Measurements from ENCODE around the gene TMEM259.

TMEM259 gene

GRCh38 chr19:982567-983170 is 38.3 kb downstream of the TMEM259 start:
- DNase-seq, result peak; percentile 20

- no peak for DNase-seq
Measured at GRCh38 chr19:980133-980998, 40.6 kb downstream of the TMEM259 start.

- DNase-seq, result no peak
Measured at GRCh38 chr19:979318-979741, 41.6 kb downstream of the TMEM259 start.

- no peak for DNase-seq
Measured at GRCh38 chr19:977058-977464, 43.9 kb downstream of the TMEM259 start.

- no peak for DNase-seq
Measured at GRCh38 chr19:976476-976875, 44.4 kb downstream of the TMEM259 start.

- DNase-seq, result no peak
Measured at GRCh38 chr19:974564-975257, 46.2 kb downstream of the TMEM259 start.

GRCh38 chr19:973726-974563 is 47.0 kb downstream of the TMEM259 start:
- no peak for DNase-seq

- no peak for DNase-seq
Measured at GRCh38 chr19:972281-972680, 48.6 kb downstream of the TMEM259 start.

- DNase-seq, result no peak
Measured at GRCh38 chr19:971795-972194, 49.1 kb downstream of the TMEM259 start.

- peak; percentile 1 for DNase-seq
Measured at GRCh38 chr19:970695-971094, 50.2 kb downstream of the TMEM259 start.

GRCh38 chr19:966485-967088 is 54.3 kb downstream of the TMEM259 start:
- DNase-seq, result no peak

- no peak for DNase-seq
Measured at GRCh38 chr19:964761-965694, 55.9 kb downstream of the TMEM259 start.

GRCh38 chr19:964116-964520 is 56.8 kb downstream of the TMEM259 start:
- no peak for DNase-seq

- no peak for DNase-seq
Measured at GRCh38 chr19:963486-963951, 57.4 kb downstream of the TMEM259 start.

- DNase-seq, result no peak
Measured at GRCh38 chr19:962683-963400, 58.1 kb downstream of the TMEM259 start.

- DNase-seq, result no peak
Measured at GRCh38 chr19:961866-962620, 58.9 kb downstream of the TMEM259 start.

GRCh38 chr19:960601-960938 is 60.4 kb downstream of the TMEM259 start:
- DNase-seq, result no peak

- DNase-seq, result no peak
Measured at GRCh38 chr19:960020-960419, 60.9 kb downstream of the TMEM259 start.

Measured in GF-D8 (cell line).